SHP77 (cell line): ENCODE data around the gene SF3A2.
"Not testable (repeated sequence)": the region's sequence is repeated elsewhere in the genome, so short reads cannot be mapped to it uniquely, and the experiment has no call there.

ENCODE experiments used
- DNase-seq, 2 experiments: peaks; one replicate each; lab custom pipeline; 2025; lab: John Stamatoyannopoulos, UW

SF3A2 gene

GRCh38 chr19:2236314-2237050, at the start of gene SF3A2, which contains the start of gene PLEKHJ1:
Gene SF3A2 (plus strand): TSS chr19:2236824. CDS start chr19:2243419, 6,595 bp downstream.
Gene PLEKHJ1 (minus strand): TSS chr19:2236329. CDS start chr19:2236248, 81 bp downstream.
- peak; percentile 93 to 96 for DNase-seq

DNA sequence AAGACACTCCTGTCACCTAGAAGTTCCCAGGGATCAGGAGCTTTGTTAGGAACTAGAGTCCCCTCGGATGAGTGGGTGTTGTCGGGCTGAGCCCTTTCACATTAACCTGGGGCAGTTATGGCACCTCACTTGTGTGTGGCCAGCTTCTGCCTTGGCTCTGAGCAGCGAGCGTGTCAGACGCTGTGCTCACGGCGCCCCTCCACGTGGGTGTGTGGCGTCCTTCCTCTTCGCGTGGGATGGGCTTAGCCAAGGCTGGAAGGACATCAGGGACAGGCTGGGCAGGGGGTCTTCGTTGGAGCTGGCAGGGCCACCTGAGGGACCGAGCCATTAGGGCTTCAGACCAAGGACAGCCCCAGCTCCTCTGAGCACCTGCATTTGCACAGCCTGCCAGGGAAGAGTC, 49.5 kb upstream of the SF3A2 start:
- no peak for DNase-seq

DNA sequence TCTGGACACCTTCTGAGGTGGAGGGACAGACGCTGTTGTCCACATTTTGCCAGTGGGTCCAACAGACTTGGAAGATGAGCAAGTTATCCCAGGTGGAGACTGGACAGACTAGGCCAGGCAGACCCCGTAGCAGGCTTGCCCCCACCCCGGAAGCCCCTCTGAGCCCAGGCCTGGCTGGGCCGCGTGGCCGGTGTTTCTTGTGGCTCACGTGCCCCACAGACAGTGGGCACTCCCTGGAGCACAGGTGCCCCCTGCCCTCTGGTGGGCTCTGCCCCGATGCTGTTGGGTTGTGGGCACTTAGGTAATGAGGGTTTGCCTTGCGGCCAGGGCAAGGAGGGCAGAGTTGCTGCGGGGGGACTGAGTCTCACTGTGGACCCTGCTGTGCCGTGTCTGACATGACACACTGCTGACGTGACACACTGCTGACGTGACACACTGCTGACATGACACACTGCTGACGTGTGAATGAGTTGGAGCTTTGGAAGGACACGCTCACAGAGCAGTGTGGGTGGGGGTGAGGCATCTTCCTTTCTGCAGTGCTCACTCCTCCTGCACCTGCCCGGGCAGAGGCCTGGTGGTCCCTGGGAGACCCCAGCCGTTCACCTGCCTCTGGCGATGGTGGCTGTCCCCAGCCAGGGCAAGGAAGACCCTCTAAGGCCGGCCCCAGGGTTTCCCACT, 47.8 kb upstream of the SF3A2 start:
- DNase-seq = no peak

- DNase-seq = no peak
Measured at GRCh38 chr19:2189880-2190279, 46.7 kb upstream of the SF3A2 start.

DNA sequence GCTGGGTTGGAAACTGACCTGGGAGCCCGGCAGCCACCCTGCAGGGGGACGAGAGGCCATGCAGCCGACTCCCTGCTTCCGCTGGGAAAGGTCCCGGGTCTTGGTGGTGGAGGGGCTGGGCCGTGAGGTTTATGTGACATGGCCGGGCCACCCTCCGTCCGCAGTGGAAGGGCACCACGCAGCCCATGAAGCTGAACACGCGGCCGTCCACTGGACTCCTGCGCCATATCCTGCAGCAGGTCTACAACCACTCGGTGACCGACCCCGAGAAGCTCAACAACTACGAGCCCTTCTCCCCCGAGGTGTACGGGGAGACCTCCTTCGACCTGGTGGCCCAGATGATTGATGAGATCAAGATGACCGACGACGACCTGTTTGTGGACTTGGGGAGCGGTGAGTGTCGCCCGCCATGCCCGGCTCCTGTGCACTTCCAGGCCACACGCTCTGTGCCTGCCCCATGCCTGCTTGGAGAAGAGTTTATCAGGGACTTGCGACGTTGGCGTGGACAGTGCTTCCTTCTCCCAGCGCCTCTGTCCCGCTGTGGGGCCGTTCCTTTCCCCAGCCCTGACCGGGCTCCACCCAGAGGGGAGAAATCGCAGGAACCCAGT, 45.7 kb upstream of the SF3A2 start:
- DNase-seq = no peak

DNA sequence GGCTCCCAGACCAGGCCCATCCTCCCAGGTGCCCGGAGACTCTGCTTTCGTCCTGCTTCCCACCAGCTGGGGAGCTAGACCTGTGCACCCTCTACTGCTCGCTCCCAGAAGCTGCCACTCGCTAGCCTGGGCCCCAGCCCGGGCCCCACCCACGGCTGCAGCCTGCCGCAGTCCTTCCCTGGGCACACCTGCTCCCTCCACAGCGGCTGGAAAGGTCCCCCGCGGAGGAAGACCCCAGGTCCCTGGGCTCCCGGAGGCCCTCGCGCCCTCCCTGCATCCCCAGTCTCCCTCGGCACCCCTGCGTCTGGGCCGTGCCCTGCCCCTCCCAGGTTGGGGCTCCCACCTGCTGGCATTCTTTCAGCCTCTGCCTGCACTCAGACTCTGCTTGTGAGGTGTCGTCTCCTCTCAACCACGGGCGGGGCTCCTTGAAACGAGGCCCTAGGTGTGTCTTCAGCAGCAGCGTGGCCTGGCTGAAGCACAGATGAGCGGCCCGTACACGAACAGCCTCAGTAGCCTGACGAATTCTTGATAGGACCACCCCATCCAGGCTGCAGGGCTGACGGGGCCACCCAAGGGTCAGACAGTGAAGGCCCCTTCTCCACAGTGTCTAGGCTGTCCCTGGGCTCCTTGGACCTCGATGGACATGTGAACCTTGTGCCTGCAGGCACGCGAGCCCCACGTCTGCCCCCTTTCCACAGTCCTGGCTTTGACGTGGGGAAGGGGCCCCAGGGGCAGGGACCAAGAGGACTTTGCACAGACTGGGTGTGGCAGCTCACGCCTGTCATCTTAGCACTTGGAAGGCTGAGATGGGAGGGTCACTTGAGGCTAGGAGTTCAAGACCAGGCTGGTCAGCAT, 44.9 kb upstream of the SF3A2 start:
- DNase-seq = no peak

DNA sequence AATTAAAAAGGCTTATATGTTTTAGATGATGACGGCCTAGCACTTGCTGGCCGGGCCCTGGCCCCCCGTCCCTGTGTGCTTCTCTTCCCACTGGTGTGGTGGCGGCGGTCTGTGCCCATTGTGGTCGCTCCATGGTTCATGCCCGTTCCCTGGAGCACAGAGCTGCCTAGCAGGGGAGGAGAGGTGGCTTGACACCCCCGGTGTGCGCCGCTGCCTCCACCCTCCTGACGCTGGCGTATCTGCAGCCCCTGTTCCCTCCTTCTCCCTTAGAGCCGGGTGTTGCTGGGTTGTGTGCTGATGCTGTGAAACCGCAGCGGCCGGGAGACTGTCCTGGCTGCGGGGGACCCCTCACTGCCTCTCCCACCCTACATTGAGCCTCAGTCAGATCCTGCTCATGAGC, 43.8 kb upstream of the SF3A2 start:
- DNase-seq = no peak

GRCh38 chr19:2193807-2194206, 42.8 kb upstream of the SF3A2 start:
- no peak for DNase-seq

DNA sequence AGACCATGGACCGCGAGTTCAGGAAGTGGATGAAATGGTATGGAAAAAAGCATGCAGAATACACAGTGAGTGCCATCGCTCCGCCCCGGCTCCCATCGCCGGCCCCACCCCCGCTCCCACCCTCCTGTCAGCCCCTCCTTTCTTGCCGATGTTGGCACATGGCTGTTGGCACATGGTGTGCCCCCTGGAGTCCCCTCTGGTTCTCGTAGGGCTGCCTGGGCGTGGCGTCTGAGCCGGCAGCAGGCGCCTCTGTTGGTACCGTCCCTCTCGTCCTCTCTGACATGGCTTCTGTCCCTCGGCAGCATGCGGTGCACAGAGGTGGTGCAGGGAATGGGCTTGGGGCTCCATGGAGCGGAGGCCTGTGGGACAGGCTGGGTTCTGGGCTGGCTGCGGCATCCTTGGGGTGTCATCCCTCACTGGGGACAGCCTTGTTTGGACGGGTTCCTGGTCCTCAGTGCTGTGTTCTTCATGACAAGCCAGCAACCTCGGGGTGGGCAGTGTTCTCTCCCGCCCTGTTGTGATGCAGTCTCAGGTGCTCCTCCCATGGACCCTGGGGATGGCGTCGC, 42.0 kb upstream of the SF3A2 start:
- no peak for DNase-seq

- DNase-seq = no peak
Measured at GRCh38 chr19:2195361-2195760, 41.3 kb upstream of the SF3A2 start.

DNA sequence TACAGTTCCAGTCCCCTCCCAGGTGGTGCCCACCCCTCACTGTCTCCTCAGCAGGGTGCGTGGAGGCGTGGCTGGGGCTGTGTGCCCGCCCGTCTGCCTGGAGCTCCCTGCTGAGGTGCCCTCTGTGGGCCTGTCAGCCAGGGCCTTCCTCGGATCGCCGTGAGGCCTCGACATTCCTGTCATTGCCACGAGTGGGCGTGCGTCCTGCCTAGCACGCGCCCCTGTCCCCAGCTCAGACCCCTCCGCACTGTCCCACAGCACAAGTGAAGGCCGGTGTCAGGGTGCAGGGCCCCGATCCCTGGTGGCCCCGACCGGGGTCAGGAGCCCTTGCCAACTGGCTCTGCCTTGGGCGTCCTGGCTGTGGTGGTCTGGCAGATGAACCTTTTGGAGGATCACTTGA, 40.7 kb upstream of the SF3A2 start:
- DNase-seq = no peak

- DNase-seq = no peak
Measured at GRCh38 chr19:2197270-2197669, 39.4 kb upstream of the SF3A2 start.

GRCh38 chr19:2198317-2198716, 38.3 kb upstream of the SF3A2 start:
- DNase-seq = no peak

DNA sequence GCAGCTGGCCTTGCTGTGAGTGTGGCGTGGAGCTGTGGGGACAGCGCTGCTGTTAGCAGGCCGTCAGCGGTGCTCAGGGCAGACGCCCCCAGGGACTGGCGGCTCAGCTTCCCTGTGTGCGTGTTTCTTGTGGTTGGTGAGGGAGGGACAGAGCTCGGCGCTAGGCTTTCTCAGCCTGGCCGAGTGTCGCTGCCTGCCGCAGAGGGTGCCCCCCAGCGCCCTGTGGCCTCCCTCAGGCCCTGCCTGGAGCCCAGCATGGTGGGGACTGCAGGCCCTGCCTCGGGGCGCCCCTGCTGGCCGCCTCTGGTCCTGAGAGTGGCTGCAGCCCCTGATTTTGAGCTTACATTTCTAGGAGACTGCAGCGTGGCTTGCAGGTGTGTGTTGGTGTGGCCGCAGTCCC, 37.4 kb upstream of the SF3A2 start:
- DNase-seq = no peak

DNA sequence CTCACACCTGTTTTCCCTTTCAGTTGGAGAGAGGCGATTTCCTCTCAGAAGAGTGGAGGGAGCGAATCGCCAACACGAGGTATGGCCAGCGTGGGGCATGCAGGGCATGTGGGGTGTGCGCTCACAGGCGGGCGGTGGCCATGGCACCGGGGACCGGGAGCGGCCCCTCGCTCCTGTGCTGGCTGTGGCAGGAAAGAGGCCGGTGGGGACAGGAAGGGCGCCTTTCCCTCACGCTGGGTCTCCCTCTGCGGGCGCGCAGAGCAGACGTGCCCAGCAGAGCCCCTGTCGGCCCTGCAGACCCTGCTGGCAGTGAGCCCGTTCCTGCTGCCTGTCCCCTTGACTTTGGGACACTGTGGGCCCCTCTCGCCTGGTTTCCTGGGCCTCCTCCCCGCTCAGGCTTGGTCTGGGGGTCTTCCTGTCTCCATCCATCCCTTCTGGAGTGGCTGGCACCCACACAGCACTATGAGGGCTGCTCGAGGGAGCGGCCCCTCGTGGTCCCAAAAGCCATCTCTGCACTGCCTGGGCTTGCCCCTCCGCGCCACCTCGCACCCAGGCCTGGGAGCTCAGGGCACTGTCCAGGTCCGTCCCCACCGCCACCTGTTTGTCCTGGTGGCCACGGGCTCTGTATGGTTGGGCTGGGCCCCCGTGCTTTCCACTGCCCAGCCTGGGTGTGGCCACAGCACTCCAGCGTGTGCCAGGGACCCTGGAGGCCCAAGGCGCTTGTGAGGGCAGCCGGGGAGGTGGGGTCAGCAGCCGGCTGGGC, 36.6 kb upstream of the SF3A2 start:
- no peak for DNase-seq

DNA sequence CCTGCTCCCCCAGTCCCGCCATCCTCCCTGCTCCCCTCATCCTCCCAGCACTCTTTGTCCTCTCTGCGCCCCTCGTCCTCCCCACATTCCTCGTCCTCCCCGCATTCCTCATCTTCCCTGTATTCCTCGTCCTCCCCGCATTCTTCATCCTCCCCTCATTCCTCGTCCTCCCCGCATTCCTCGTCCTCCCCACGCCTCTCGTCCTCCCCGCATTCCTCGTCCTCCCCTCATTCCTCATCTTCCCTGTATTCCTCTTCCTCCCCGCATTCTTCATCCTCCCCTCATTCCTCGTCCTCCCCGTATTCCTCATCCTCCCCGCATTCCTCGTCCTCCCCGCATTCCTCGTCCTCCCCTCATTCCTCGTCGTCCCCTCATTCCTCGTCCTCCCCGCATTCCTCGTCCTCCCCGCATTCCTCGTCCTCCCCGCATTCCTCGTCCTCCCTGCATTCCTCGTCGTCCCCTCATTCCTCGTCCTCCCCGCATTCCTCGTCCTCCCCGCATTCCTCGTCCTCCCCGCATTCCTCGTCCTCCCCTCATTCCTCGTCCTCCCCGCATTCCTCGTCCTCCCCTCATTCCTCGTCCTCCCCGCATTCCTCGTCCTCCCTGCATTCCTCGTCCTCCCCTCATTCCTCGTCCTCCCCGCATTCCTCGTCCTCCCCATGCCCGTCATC, 35.9 kb upstream of the SF3A2 start:
- DNase-seq = not testable (repeated sequence)

DNA sequence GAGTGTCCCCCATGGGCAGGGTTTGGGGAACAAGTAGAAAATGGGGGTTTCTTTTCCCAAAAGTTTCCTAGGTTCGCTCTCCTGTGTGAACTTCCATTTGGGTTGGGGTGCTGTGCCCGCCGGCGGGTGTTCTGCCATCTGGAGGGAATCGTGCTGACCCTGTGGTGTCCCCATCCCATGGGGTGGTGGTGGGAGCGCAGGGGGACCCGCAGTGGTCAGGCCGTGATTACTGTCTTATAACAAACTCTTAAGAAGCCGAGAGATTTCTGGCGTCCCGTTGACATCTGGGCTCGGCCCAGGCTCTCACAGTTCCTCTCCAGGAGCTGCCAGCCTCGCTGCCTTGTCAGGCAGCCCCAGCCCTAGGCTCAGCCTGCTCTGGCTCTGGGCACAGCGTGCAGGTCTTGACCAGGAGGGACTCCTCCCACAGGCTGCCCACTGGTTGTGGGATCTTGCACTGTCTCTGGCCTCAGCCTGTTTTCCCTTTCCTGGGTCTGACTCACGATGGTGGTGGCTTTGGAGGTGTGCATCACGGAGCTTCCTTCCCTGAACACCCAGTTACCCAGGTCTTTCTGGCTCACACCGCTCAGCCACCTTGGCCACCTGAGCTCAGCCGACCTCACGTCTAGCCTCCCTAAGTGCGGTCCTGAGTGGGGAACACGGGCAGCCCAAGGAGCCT, 35.0 kb upstream of the SF3A2 start:
- DNase-seq = no peak

GRCh38 chr19:2202366-2202765, 34.3 kb upstream of the SF3A2 start:
- no peak for DNase-seq

- DNase-seq = no peak
Measured at GRCh38 chr19:2207008-2207407, 29.6 kb upstream of the SF3A2 start.
